IPS-NIHi7 (cell line): Measurements from ENCODE around the gene ENOX2.

Experiments used
- DNase-seq: peaks from one replicate; pipeline ENCODE4 v3.0.0; 2012; ENCODE audit warnings: mixed read lengths; ENCODE audit errors: extremely low spot score

ENOX2 gene

GRCh38 chrX:130702867-130703707 is 199.9 kb downstream of the ENOX2 start:
- no peak for DNase-seq

GRCh38 chrX:130700629-130701028 is 202.4 kb downstream of the ENOX2 start:
- no peak for DNase-seq

- no peak for DNase-seq
Measured at GRCh38 chrX:130699618-130700017, 203.4 kb downstream of the ENOX2 start.

- no peak for DNase-seq
Measured at GRCh38 chrX:130696542-130696941, 206.5 kb downstream of the ENOX2 start.

- no peak for DNase-seq
Measured at GRCh38 chrX:130695931-130696330, 207.1 kb downstream of the ENOX2 start.

GRCh38 chrX:130694983-130695382 is 208.0 kb downstream of the ENOX2 start:
- DNase-seq = no peak

- DNase-seq = no peak
Measured at GRCh38 chrX:130691576-130691975, 211.4 kb downstream of the ENOX2 start.

GRCh38 chrX:130688360-130688759 is 214.6 kb downstream of the ENOX2 start:
- DNase-seq = no peak

GRCh38 chrX:130682990-130683389 is 220.0 kb downstream of the ENOX2 start:
- DNase-seq = no peak

- DNase-seq = no peak
Measured at GRCh38 chrX:130680164-130681035, 222.6 kb downstream of the ENOX2 start.

- no peak for DNase-seq
Measured at GRCh38 chrX:130676861-130677260, 226.1 kb downstream of the ENOX2 start.

- no peak for DNase-seq
Measured at GRCh38 chrX:130672214-130672613, 230.8 kb downstream of the ENOX2 start.

- no peak for DNase-seq
Measured at GRCh38 chrX:130669233-130669632, 233.8 kb downstream of the ENOX2 start.

GRCh38 chrX:130665263-130665662 is 237.7 kb downstream of the ENOX2 start:
- no peak for DNase-seq

- DNase-seq = no peak
Measured at GRCh38 chrX:130658310-130658709, 244.7 kb downstream of the ENOX2 start.

GRCh38 chrX:130654409-130654950 is 248.5 kb downstream of the ENOX2 start:
- no peak for DNase-seq

- DNase-seq = no peak
Measured at GRCh38 chrX:130652824-130653578, 250.0 kb downstream of the ENOX2 start.

- DNase-seq = no peak
Measured at GRCh38 chrX:130649738-130650137, 253.3 kb downstream of the ENOX2 start.

GRCh38 chrX:130647468-130647867 is 255.5 kb downstream of the ENOX2 start:
- DNase-seq = no peak

GRCh38 chrX:130645955-130646583 is 256.9 kb downstream of the ENOX2 start:
- no peak for DNase-seq

- no peak for DNase-seq
Measured at GRCh38 chrX:130637591-130637990, 265.4 kb downstream of the ENOX2 start.
